GM10248 (cell line): ENCODE measurements around the gene SDK2.

Experiments used
- CTCF ChIA-PET: fragments of 300-600 bp; sonication (Branson Sonifier 250); formaldehyde crosslinking; extraction: SDS; loops from one replicate; lab custom pipeline; 2021; ENCODE audit warnings: antibody characterized with exemption; lab: Yijun Ruan, JAX
- POLR2A ChIA-PET: fragments of 350-650 bp; sonication (Branson Sonifier 250); formaldehyde crosslinking; extraction: SDS; loops from one replicate; lab custom pipeline; 2020; ENCODE audit warnings: antibody characterized with exemption; lab: Yijun Ruan, JAX
- DNase-seq: peaks from one replicate; pipeline ENCODE4 v3.0.0; 2012; ENCODE audit errors: extremely low spot score
- TF ChIP-seq, protein P1 (sequence below): IDR thresholded peaks from 2 replicates; pipeline ENCODE4 v1.5.1; 2012; ENCODE audit warnings: mild to moderate bottlenecking, low read depth; ENCODE audit errors: extremely low read depth, missing control alignments, control extremely low read depth

Gene SDK2

DNA sequence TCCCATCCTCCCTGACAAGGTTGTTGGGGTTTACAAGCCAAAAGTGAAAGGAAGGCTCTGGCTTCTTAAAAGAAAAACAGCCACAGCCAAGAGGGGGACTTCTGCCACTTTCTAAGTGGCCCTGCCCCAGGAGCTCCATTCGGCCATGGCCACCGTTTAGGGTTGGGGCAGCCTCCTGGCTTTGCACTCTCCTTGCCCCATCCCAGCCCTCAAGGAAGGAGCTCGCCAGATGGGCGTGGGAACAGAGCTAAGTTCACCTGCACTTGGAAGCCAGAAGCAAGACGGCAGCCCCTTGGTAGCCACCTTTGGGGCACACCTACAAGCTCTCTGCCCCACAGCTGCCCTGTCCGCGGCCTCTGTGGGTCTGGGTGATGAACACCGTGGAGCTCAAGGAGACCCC lies 210.1 kb downstream of the SDK2 start:
- TF ChIP-seq, protein P1, sequence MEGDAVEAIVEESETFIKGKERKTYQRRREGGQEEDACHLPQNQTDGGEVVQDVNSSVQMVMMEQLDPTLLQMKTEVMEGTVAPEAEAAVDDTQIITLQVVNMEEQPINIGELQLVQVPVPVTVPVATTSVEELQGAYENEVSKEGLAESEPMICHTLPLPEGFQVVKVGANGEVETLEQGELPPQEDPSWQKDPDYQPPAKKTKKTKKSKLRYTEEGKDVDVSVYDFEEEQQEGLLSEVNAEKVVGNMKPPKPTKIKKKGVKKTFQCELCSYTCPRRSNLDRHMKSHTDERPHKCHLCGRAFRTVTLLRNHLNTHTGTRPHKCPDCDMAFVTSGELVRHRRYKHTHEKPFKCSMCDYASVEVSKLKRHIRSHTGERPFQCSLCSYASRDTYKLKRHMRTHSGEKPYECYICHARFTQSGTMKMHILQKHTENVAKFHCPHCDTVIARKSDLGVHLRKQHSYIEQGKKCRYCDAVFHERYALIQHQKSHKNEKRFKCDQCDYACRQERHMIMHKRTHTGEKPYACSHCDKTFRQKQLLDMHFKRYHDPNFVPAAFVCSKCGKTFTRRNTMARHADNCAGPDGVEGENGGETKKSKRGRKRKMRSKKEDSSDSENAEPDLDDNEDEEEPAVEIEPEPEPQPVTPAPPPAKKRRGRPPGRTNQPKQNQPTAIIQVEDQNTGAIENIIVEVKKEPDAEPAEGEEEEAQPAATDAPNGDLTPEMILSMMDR, result no peak
- ChIA-PET POLR2A (no interaction called here), CTCF (interaction anchor here (1.3 to 1.4 kb wide), 3 partner anchors 24 to 765 kb away, joined by 3 to 4 read pairs (median 4); no protein-coding TSS in a partner anchor)
- no peak for DNase-seq

- no peak for DNase-seq
- TF ChIP-seq, protein P1, result no peak
- ChIA-PET CTCF (interaction anchor here (1.2 to 1.4 kb wide), 2 partner anchors 517 to 743 kb away, joined by 4 read pairs; no protein-coding TSS in a partner anchor), POLR2A (no interaction called here)
These were observed 210.7 kb downstream of the SDK2 start for GRCh38 chr17:73433501-73433900.

DNA sequence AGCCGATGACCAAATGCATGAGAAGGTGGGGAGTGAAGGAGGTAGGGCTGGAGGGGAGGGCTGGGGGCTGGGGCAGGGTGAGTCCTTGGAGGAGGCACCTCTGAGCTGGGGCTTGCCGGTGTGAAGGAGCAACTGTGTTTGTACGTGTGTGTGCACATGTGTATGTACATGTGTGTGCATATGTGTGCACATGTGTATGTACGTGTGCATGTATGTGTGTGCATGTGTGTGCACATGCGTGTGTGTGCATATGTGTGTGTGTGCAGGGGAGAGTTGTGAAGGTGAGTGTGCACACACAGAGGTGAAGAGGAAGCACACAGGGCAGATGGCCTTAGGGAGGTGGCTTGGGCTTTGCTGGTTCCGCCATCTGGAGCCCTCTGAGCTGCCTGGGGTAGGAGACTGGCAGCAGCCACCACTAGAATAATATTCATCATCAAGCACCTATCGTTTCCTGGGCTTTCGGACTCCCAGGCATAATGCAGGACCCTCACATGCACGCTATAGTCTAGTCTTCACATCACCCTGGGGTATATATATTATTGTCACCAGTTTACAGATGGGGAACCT lies 211.5 kb downstream of the SDK2 start:
- ChIA-PET POLR2A (no interaction called here), CTCF (interaction anchor here (1.2 to 5.3 kb wide), 2 partner anchors 277 to 744 kb away, joined by 4 to 46 read pairs; no protein-coding TSS in a partner anchor)
- TF ChIP-seq, protein P1, result no peak
- DNase-seq, result no peak

GRCh38 chr17:73431401-73432205 lies 212.6 kb downstream of the SDK2 start:
- ChIA-PET POLR2A (no interaction called here), CTCF (interaction anchor here (0.9 to 5.3 kb wide), 9 partner anchors 11 to 769 kb away, joined by 3 to 46 read pairs (median 8); no protein-coding TSS in a partner anchor)
- TF ChIP-seq, protein P1, result no peak
- no peak for DNase-seq

GRCh38 chr17:73430848-73431247 lies 213.4 kb downstream of the SDK2 start:
- no peak for DNase-seq
- POLR2A ChIA-PET, result no interaction called here
- TF ChIP-seq, protein P1, result no peak
- CTCF ChIA-PET, result interaction anchor here (0.7 to 5.3 kb wide), 14 partner anchors 8 to 769 kb away, joined by 3 to 46 read pairs (median 4); no protein-coding TSS in a partner anchor

DNA sequence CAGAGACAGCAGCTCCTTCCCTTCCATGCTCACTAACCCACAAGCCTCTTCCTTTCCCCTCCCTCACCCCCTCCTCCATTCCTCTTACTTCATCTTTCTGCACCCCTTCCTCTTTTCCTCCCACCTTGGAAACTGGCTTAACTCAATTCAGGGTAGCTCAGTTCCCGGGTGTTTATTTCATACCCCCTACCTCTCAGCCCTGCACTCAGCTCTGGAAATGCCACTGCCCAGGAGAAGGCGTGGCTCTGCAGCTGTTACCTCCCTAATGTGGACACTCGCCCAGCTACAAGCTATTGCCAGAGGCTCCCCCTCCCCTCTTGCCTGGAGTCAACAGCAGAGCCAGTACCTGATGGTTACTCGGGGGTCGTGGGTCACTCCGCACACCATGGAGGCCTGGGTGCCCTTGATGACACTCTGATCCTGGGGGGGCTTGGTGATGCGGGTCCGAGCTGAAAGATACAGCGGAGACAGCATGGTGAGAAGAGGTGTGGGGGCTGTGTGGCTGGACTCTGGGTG lies 214.0 kb downstream of the SDK2 start:
- ChIA-PET CTCF (interaction anchor here (0.7 to 5.3 kb wide), 31 partner anchors 8 to 932 kb away, joined by 3 to 46 read pairs (median 3); no protein-coding TSS in a partner anchor), POLR2A (no interaction called here)
- DNase-seq, result no peak
- TF ChIP-seq, protein P1, result no peak
